ENCODE results near the gene MIGA1.
"Not testable (repeated sequence)": the region's sequence is repeated elsewhere in the genome, so short reads cannot be mapped to it uniquely, and the experiment has no call there.

The MIGA1 gene

DNA sequence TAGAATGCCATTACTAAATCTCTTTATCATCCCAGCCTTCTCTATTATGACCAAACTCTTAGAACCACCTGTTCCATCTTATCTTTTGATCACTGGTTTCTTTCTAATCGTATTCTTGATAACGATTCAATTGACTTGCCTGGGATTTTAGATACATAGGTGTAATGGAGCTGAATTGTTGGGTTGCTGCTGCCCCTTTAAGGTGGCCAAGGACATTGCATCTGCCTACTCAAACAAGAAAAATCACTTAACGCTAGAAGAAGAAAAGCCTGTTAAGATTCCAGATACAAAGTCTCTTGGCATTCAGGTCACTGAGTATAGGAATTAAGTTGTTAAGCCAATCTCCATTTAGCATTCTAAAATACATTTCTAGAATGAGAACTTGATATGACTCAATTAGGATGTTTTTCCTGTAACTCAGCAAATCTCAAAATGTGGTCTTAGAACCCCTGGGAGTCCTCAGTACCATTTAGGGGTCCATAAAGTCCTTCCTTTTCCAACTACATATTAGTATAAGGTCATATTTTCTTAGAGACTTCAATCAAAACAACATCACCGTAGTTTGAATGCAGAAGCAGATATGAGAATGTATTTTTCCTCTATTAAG is 121.3 kb downstream of the MIGA1 start:
- in situ Hi-C loops (cut with MboI; ENCODE audit: low sequenced_read_pairs) = no loop called here

DNA sequence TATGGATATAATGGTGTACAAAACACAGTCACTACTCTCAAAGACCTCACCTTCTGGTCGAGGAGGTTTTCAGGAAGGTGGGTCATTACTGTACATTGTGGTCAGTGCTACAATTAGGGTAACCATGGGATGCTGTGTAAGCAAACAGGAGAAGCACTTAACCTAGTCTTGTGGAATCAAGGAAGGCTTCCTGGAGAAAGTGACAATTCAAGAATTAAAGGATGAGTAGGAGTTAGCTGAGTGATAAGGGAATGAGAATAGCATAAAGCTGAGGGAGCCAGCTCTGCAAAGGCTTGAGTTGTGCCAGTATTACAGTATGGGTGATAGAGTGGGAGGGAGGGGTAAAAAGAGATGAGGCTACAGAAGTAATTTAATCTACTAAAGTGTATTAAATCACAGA is 126.2 kb downstream of the MIGA1 start:
- in situ Hi-C loops (cut with MboI; ENCODE audit: low sequenced_read_pairs) = no loop called here

DNA sequence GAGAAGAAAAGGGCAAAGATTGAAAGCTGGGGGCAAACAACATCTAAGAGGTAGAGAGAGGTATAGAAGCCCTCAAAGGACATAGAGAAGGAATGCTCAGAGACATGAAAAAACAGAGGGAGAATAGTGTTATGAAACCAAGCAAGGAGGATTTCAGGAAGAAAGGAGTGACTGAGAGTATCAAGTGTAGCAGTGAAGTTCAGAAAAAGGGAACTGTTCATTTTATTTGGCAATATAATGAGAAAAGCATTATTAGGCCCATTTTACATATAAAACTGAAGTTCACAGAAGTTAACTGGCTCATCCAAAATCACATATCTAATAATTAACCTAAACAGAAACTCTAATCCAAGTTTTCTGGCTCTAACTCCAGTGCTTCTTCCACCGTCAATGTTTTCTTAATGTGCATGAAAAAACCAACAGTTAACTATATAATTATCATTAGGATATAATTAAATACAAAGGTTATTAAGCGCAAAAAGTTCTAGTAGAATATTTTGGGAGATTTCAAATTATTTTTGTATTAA is 126.6 kb downstream of the MIGA1 start:
- in situ Hi-C loops (cut with MboI; ENCODE audit: low sequenced_read_pairs) = no loop called here

DNA sequence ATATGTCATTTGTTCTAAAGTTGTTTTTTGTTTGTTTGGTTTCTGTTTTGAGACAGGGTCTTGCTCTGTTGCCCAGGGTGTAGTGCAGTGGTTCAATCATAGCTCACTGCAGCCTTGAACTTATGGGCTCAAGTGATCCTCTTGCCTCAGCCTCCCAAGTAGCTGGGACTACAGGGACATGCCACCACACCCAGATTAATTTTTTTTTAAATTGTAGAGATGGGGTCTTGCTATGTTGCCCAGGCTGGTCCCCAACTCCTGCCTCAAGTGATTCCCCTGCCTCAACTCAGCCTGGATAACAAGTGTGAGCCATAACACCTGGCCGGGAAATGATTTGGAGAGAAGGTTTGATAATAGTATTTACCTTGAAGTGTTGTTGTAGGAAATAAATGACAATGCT is 127.2 kb downstream of the MIGA1 start:
- in situ Hi-C loops (cut with MboI; ENCODE audit: low sequenced_read_pairs) = no loop called here

DNA sequence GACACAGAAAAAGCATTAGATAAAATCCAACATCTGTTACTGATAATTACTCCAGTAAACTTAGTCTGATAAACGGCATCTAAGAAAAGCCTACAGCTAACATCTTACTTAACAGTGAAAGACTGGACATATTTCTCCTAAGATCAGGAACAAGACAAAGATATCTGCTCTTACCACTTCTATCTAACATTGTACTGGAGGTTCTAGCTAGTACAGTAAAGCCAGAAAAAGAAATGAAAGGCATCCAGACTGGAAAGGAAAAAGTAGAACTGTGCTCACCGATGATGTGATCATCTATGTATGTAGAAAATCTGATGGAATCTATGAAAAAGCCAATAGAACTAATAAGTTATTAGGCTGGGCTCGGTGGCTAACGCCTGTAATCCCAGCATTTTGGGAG is 130.7 kb downstream of the MIGA1 start:
- in situ Hi-C loops (cut with MboI; ENCODE audit: low sequenced_read_pairs) = no loop called here

DNA sequence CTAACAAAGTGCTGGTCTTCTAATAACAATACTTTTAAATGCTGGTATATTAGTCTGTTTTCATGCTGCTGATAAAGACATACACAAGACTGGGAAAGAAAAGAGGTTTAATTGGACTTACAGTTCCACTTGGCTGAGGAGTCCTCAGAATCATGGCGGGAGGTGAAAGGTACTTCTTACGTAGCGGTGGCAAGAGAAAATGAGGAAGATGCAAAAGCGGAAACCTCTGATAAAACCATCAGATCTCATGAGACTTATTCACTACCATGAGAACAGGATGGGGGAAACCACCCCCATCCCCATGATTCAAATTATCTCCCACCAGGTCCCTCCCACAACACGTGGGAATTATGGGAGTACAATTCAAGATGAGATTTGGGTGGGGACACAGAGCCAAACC is 139.5 kb downstream of the MIGA1 start:
- in situ Hi-C loops (cut with MboI; ENCODE audit: low sequenced_read_pairs) = not testable (repeated sequence)

DNA sequence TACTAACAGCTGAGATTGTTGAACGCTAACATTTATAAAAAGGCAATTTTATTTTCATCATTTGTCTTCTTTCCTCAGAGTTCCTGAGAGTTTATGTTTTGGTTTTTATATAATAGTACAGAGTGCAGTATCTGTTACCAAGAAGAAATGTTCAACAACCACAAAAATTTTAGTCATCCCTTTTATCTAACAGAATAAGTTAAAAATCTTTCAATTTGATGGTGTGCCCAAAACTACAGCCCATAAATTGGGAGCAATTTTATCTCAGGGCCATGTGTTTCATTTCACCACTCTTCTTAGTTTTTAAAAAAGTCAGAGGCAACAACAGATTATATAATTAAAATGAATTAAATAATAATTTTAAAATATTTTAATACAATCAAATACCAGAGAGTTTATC is 146.1 kb downstream of the MIGA1 start:
- in situ Hi-C loops (cut with MboI; ENCODE audit: low sequenced_read_pairs) = no loop called here

DNA sequence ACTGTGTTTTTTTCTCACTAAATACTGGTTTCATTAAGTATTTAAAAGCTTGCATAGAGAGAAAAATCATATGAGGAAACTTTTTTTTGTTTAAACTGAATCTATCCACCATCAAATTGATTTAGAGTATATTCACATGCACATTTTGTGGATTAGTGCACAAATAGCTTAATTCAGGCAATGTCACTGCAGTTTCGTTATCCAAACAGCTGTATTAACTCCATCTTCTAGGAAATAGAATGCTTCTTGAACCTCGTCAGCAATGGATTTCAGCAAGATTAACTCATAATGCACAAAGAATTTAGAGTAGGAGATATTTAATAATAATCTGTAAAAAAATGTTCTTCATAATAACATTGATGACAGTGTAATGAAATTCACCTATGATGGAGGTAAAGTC is 146.5 kb downstream of the MIGA1 start:
- in situ Hi-C loops (cut with MboI; ENCODE audit: low sequenced_read_pairs) = no loop called here

DNA sequence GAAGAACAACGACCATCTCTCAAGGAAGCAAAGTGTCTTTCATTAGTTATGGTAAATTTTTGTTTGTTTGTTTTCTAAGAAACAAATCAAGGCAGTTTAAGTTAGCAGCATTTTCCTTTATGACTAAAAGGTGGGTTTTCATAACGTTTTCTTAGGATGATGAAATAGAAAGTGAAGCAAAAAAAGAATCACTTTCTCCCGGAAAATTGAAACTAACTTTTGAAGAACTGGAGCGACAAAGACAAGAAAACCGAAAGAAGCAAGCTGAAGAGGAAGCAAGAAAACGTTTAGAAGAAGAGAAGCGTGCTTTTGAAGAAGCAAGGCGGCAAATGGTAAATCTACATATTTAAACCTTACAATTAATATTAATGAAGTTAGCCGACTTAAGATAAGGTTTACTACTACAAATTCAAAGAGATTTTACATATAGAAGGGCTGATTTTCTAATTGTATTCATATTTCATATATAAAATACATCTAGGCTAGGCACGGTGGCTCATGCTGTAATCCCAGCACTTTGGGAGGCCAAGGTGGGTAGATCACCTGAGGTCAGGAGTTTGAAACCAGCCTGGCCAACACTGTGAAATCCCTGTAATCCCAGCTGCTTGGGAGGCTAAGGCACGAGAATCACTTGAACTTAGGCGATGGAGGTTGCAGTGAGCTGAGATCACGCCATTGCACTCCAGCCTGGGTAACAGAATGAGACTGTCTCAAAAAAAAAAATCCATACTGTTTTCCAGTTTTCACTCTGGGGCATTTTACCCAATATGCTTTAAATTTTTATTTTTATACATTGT is 147.3 kb downstream of the MIGA1 start:
- in situ Hi-C loops (cut with MboI; ENCODE audit: low sequenced_read_pairs) = no loop called here

DNA sequence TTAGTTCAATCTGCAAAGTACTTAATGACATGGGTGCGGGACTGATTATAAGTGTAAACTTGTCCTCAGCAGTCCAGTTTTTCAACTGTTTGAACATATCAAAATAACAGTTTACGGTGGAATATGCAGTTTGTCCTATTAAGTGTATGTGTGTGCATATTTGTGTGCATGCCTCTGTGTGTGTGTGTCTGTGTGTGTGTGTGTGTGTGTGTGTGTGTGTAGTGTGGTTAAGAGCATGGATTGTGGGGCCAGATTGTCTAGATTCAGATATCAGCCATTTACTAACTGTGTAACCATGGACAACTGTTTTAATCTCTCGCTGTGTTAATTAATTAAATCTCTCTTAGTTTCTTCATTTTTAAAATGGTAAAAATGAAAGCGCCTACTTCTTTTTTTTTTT is 148.0 kb downstream of the MIGA1 start:
- in situ Hi-C loops (cut with MboI; ENCODE audit: low sequenced_read_pairs) = no loop called here
